Mesendoderm (in vitro differentiated cells): Measurements from ENCODE around the gene THSD7A.

Experiments
- DNase-seq: peaks from one replicate; pipeline ENCODE4 v3.0.0; 2013
- H2AK5ac ChIP-seq: 2 replicates; pipeline ENCODE4 v1.6.1; 2013; ENCODE audit warnings: low read length, inconsistent platforms
- H2BK120ac ChIP-seq: 2 replicates; pipeline ENCODE4 v1.6.1; 2013; ENCODE audit warnings: low read depth, mild to moderate bottlenecking, low read length, moderate library complexity, mixed read lengths
- H2BK15ac ChIP-seq: replicated peaks from 2 replicates; pipeline ENCODE4 v1.6.1; 2013; ENCODE audit warnings: low read depth, mild to moderate bottlenecking, moderate library complexity
- H2BK5ac ChIP-seq: 2 replicates; pipeline ENCODE4 v1.6.1; 2013; ENCODE audit warnings: low read length, inconsistent platforms
- H3K18ac ChIP-seq: 2 replicates; pipeline ENCODE4 v1.6.1; 2013; ENCODE audit warnings: mild to moderate bottlenecking, low read length, mixed read lengths
- H3K23ac ChIP-seq: one replicate; pipeline ENCODE4 v1.6.1; 2013; ENCODE audit warnings: low read length
- H3K27ac ChIP-seq: 2 replicates; pipeline ENCODE4 v1.5.1; 2013; ENCODE audit warnings: low read depth, mild to moderate bottlenecking, inconsistent platforms, low read length, moderate library complexity
- H3K27me3 ChIP-seq: 2 replicates; pipeline ENCODE4 v1.6.1; 2013; ENCODE audit warnings: low read length, control low read depth, mild to moderate bottlenecking, inconsistent platforms; ENCODE audit not compliant: insufficient read depth, poor library complexity
- H3K36me3 ChIP-seq: 2 replicates; pipeline ENCODE4 v1.6.1; 2013; ENCODE audit warnings: low read length, inconsistent platforms; ENCODE audit not compliant: control insufficient read depth, insufficient read depth
- H3K4ac ChIP-seq: one replicate; pipeline ENCODE4 v1.6.1; 2013; ENCODE audit warnings: low read depth, mild to moderate bottlenecking, low read length, moderate library complexity
- H3K4me1 ChIP-seq: 2 replicates; pipeline ENCODE4 v1.6.1; 2013; ENCODE audit warnings: low read depth, low read length, inconsistent platforms; ENCODE audit not compliant: control insufficient read depth
- H3K4me2 ChIP-seq: 2 replicates; pipeline ENCODE4 v1.6.1; 2013; ENCODE audit warnings: low read length
- H3K4me3 ChIP-seq: 2 replicates; pipeline ENCODE4 v1.5.1; 2013; ENCODE audit warnings: mild to moderate bottlenecking, low read length
- H3K56ac ChIP-seq: one replicate; pipeline ENCODE4 v1.6.1; 2013; ENCODE audit warnings: low read length
- H3K79me1 ChIP-seq: 2 replicates; pipeline ENCODE4 v1.6.1; 2013; ENCODE audit warnings: low read length, inconsistent platforms
- H3K79me2 ChIP-seq: 2 replicates; pipeline ENCODE4 v1.6.1; 2013; ENCODE audit warnings: mild to moderate bottlenecking, low read length; ENCODE audit not compliant: control insufficient read depth, insufficient read depth
- H3K9ac ChIP-seq: 2 replicates; pipeline ENCODE4 v1.6.1; 2013; ENCODE audit warnings: low read length, inconsistent platforms
- H4K5ac ChIP-seq: one replicate; pipeline ENCODE4 v1.6.1; 2013; ENCODE audit warnings: low read length
- H4K8ac ChIP-seq: one replicate; pipeline ENCODE4 v1.6.1; 2013; ENCODE audit warnings: low read depth, mild to moderate bottlenecking, control low read depth, low read length, moderate library complexity
- WGBS: extraction: QIAGEN DNeasy Blood & Tissue Kit; methylation state at CpG from one replicate; pipeline ENCODE4 v1.1.7; 2013; ENCODE audit warnings: low lambda C conversion rate, missing lambda C conversion rate; ENCODE audit not compliant: insufficient coverage; ENCODE audit errors: extremely low coverage; 5-methylcytosine and 5-hydroxymethylcytosine counted together

The THSD7A gene

DNA sequence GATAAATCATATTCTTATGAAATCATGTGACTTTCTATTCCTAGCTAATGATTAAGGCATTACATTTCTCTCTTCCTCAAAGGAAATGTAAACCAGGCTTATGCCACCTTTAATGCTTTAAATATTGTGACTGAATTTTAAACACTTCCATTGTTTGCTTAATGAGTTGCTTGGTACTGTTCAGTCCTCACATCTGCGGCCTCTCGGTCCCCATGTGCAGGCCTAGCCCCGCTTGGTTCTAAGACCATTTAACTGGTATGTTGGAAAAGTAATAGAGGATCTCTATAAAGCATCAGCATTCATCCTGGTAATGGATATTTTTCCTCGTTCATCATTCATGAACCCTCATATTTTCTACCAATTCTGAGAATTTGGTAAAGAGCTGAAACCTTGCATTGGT is 27.4 kb downstream of the THSD7A start:
- no peak overlapping the region for H2BK5ac ChIP-seq
- H3K79me1 ChIP-seq: no peaks in the 10 kb centered on the region
- H3K9ac ChIP-seq: no peak overlapping the region
- no peak overlapping the region for H3K56ac ChIP-seq
- no peak overlapping the region for H3K27ac ChIP-seq
- WGBS: no CpG with 5 or more reads among the region's 4 CpGs
- H3K79me2 ChIP-seq: no peaks in the 10 kb centered on the region
- no peak overlapping the region for H2BK120ac ChIP-seq
- H3K4me2 ChIP-seq: no peak overlapping the region
- H3K4ac ChIP-seq: no peak overlapping the region
- H3K27me3 ChIP-seq: no peaks in the 10 kb centered on the region
- no peak overlapping the region for H3K4me3 ChIP-seq
- H4K5ac ChIP-seq: no peak overlapping the region
- no peak overlapping the region for H2AK5ac ChIP-seq
- H3K4me1 ChIP-seq: no peaks in the 10 kb centered on the region
- H2BK15ac ChIP-seq: no peak overlapping the region
- H4K8ac ChIP-seq: no peak overlapping the region
- H3K36me3 ChIP-seq: no peaks in the 10 kb centered on the region
- H3K23ac ChIP-seq: no peak overlapping the region
- no peak overlapping the region for H3K18ac ChIP-seq
- DNase-seq: no peak

DNA sequence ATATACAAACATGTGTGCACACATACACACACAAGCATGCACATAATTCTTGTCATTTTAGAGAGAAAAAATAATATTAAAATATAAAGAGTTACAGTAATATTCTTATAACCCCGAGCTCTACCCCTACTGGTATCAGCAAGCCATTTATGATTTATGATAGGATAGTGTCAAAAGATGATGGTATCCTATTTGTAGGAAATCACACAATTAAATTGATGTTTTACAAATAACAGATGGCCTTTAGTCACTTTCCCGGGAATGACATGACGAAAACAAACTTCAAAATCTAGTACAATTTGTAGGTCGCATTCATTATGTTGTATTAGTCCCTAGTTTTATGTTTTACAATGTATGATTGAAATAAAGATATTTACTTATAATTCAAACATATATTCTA is 36.8 kb downstream of the THSD7A start:
- no peak overlapping the region for H2BK5ac ChIP-seq
- H2BK120ac ChIP-seq: no peak overlapping the region
- no peak for DNase-seq
- no peak overlapping the region for H2AK5ac ChIP-seq
- H3K4me1 ChIP-seq: no peaks in the 10 kb centered on the region
- no peak overlapping the region for H3K4me2 ChIP-seq
- H3K9ac ChIP-seq: no peak overlapping the region
- no peak overlapping the region for H3K4me3 ChIP-seq
- no peaks in the 10 kb centered on the region for H3K27me3 ChIP-seq
- no CpG with 5 or more reads among the region's 4 CpGs for WGBS
- H3K23ac ChIP-seq: no peak overlapping the region
- H3K79me1 ChIP-seq: no peaks in the 10 kb centered on the region
- H3K36me3 ChIP-seq: no peaks in the 10 kb centered on the region
- H2BK15ac ChIP-seq: no peak overlapping the region
- H3K18ac ChIP-seq: no peak overlapping the region
- H4K8ac ChIP-seq: no peak overlapping the region
- H3K4ac ChIP-seq: no peak overlapping the region
- H3K27ac ChIP-seq: no peak overlapping the region
- H4K5ac ChIP-seq: no peak overlapping the region
- H3K56ac ChIP-seq: no peak overlapping the region
- no peaks in the 10 kb centered on the region for H3K79me2 ChIP-seq

DNA sequence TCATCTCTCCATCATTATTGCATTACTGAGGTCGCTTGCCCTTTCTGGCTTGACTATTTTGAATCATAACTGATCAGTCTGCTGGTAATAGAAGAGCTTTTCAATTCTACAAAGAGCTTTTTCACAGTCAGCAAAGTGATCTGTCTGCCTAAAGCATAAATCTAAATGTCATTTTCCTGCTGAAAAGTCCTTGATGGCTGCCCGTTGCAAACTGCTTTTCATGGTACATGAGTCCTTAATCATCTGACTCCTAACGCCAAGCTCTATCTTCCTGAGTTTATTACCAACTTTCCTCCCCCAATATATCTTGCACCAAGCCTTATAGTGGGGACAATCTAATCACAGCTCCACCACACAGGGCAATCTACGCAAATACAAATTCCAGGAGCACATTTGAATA is 39.8 kb downstream of the THSD7A start:
- Histone ChIP-seq H3K9ac (no peak overlapping the region), H2AK5ac (no peak overlapping the region), H2BK120ac (no peak overlapping the region), H3K27me3 (no peaks in the 10 kb centered on the region), H3K56ac (no peak overlapping the region), H3K23ac (no peak overlapping the region), H3K4me3 (no peak overlapping the region), H4K8ac (no peak overlapping the region), H2BK15ac (no peak overlapping the region), H3K4ac (no peak overlapping the region), H3K18ac (no peak overlapping the region), H3K79me2 (no peaks in the 10 kb centered on the region), H3K27ac (no peak overlapping the region), H3K79me1 (no peaks in the 10 kb centered on the region), H2BK5ac (no peak overlapping the region), H3K36me3 (no peaks in the 10 kb centered on the region), H3K4me1 (no peaks in the 10 kb centered on the region), H4K5ac (no peak overlapping the region), H3K4me2 (no peak overlapping the region)
- no CpG with 5 or more reads among the region's 4 CpGs for WGBS
- DNase-seq: no peak

DNA sequence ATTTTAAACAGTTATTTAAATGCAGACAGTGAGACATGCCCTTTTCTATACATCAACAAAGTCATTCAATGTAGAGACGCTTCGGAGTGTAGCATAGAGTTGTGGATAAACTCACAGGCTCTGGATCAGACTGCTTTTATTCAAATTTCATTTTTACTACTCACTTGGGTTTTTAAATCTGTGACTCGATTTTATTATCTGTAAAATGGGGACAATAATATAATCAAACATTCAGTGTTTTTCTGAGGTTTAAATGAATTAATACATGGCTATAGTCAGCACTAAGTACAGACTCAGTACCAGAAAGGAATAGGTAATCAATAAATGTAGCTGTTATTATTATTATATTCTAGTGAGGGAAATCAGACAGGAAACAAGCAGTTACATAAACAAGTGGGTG is 43.4 kb downstream of the THSD7A start:
- no peak overlapping the region for H4K5ac ChIP-seq
- no peaks in the 10 kb centered on the region for H3K36me3 ChIP-seq
- no peak overlapping the region for H2BK120ac ChIP-seq
- no peak overlapping the region for H3K18ac ChIP-seq
- WGBS: no CpG with 5 or more reads among the region's 3 CpGs
- H3K27ac ChIP-seq: no peak overlapping the region
- no peaks in the 10 kb centered on the region for H3K79me2 ChIP-seq
- no peak overlapping the region for H4K8ac ChIP-seq
- H3K23ac ChIP-seq: no peak overlapping the region
- DNase-seq: no peak
- H2BK15ac ChIP-seq: no peak overlapping the region
- no peaks in the 10 kb centered on the region for H3K79me1 ChIP-seq
- no peak overlapping the region for H2BK5ac ChIP-seq
- H3K4me3 ChIP-seq: no peak overlapping the region
- H3K9ac ChIP-seq: no peak overlapping the region
- no peak overlapping the region for H3K4me2 ChIP-seq
- no peak overlapping the region for H3K4ac ChIP-seq
- no peak overlapping the region for H3K56ac ChIP-seq
- peaks cover 2% of the 10 kb centered on the region for H3K4me1 ChIP-seq
- no peak overlapping the region for H2AK5ac ChIP-seq
- H3K27me3 ChIP-seq: no peaks in the 10 kb centered on the region

DNA sequence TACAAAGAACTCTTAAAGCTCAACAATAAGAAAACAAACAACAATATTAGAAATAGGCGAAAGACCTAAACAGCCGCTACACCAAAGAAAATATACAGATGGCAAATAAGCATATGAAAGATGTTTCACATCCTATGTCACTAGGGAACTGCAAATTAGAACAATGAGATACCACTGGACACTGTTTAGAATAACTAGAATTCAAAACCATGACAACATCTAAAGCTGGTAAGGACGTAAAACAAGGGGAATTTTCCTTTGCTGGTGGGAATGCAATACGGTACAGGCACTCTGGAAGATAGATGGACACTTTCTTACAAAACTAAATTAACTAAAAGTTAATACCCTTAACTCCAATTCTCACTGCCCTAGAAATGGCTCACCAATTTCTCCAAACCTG is 44.5 kb downstream of the THSD7A start:
- H2BK120ac ChIP-seq: no peak overlapping the region
- H3K27ac ChIP-seq: no peak overlapping the region
- no peak overlapping the region for H3K4ac ChIP-seq
- no peak overlapping the region for H3K4me3 ChIP-seq
- no peak for DNase-seq
- H2BK5ac ChIP-seq: no peak overlapping the region
- H3K4me1 ChIP-seq: peaks cover 2% of the 10 kb centered on the region
- H3K9ac ChIP-seq: no peak overlapping the region
- H3K23ac ChIP-seq: no peak overlapping the region
- WGBS: no CpG with 5 or more reads among the region's 4 CpGs
- no peak overlapping the region for H4K8ac ChIP-seq
- H3K56ac ChIP-seq: no peak overlapping the region
- no peak overlapping the region for H4K5ac ChIP-seq
- no peaks in the 10 kb centered on the region for H3K27me3 ChIP-seq
- H3K79me1 ChIP-seq: no peaks in the 10 kb centered on the region
- H2BK15ac ChIP-seq: no peak overlapping the region
- no peak overlapping the region for H3K18ac ChIP-seq
- no peaks in the 10 kb centered on the region for H3K79me2 ChIP-seq
- no peak overlapping the region for H2AK5ac ChIP-seq
- H3K4me2 ChIP-seq: no peak overlapping the region
- H3K36me3 ChIP-seq: no peaks in the 10 kb centered on the region

DNA sequence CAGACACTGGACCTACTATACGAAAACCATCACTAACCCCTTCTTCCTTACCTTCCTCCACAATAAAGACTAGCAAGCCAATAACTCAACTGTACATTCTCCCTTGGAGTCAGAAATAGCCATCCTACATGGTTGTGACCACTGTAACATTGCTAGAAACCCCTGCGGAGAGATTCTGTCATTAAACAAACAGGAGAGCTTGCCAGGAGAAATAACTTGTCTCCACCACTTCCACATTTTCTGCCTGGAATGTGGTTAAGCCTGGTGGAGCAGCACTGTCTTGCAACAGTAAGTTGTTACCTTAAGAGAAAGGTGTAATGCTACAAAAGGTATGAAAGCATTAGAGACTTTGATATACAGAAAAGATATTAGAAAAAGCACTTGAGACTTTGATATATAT is 45.8 kb downstream of the THSD7A start:
- Histone ChIP-seq H3K79me2 (no peaks in the 10 kb centered on the region), H2BK5ac (no peak overlapping the region), H3K27me3 (no peaks in the 10 kb centered on the region), H2AK5ac (no peak overlapping the region), H3K4me2 (no peak overlapping the region), H3K9ac (no peak overlapping the region), H3K18ac (no peak overlapping the region), H3K36me3 (no peaks in the 10 kb centered on the region), H4K5ac (no peak overlapping the region), H2BK120ac (no peak overlapping the region), H3K23ac (no peak overlapping the region), H3K4ac (no peak overlapping the region), H4K8ac (no peak overlapping the region), H2BK15ac (no peak overlapping the region), H3K4me1 (peaks cover 2% of the 10 kb centered on the region), H3K79me1 (no peaks in the 10 kb centered on the region), H3K56ac (no peak overlapping the region), H3K4me3 (no peak overlapping the region), H3K27ac (no peak overlapping the region)
- WGBS: no CpG with 5 or more reads among the region's 2 CpGs
- peak; percentile 83 for DNase-seq
